Measurements from ENCODE around the gene ARHGEF4. TPM values are rescaled to one million over a fixed set of nuclear protein-coding genes. Genes with fewer than 3 reads are reported as not detected.
A peak's percentile ranks its signal among the peaks of the same experiment; 100 is the strongest.

The ARHGEF4 gene
- total RNA-seq, 1 experiment from 2014 or later: 12.6 TPM

- WGBS (ENCODE audit: extremely low coverage, insufficient read length, low lambda C conversion rate): no CpG with 5 or more reads among the region's 15 CpGs
- no peak overlapping the region for H2AFZ ChIP-seq (ENCODE audit: low read length)
- H3K4me3 Mint-ChIP-seq: peak overlapping the region; percentile 6 to 64; a peak in 4 of 5 replicates
Measured at GRCh38 chr2:130966149-130966774, 129.5 kb downstream of the ARHGEF4 start.

More at GRCh38 chr2:130966149-130966774, 129.5 kb downstream of the ARHGEF4 start:
- no peak overlapping the region for H3K56ac ChIP-seq (ENCODE audit: insufficient read length, low read depth, low read length)
- H3K9ac ChIP-seq (ENCODE audit: extremely low read depth, insufficient read length, low read length): no peak overlapping the region
- Mint-ChIP-seq H3K36me3 (ENCODE audit: insufficient read depth in 1 of 3, low read depth in 3 of 3) (peaks cover 0 to 4% (median 0%) of the 10 kb centered on the region in 3 experiments; a peak in 2 of 7 replicates), H3K27me3 (ENCODE audit: low read depth) (peaks cover 53% of the 10 kb centered on the region), H3K4me1 (peaks cover 46% of the 10 kb centered on the region in 2 experiments), H3K27ac (peak overlapping the region; percentile 13 to 46 (median 27); a peak in 5 of 7 replicates), H3K9me3 (peaks cover 2 to 3% of the 10 kb centered on the region in 2 experiments; a peak in 2 of 5 replicates)
- H3K27ac ChIP-seq (ENCODE audit: insufficient read length, low read depth, low read length): peak overlapping the region; percentile 8
- no peak overlapping the region for H3T11ph ChIP-seq (ENCODE audit: low read length)
- peaks cover 10% of the 10 kb centered on the region for H3K23me2 ChIP-seq (ENCODE audit: insufficient read length, low read depth, low read length, poor library complexity, severe bottlenecking)
- H3K18ac ChIP-seq (ENCODE audit: insufficient read length, low read depth, low read length): peak overlapping the region; percentile 18
- no peak overlapping the region for H2BK120ac ChIP-seq (ENCODE audit: low read depth, low read length, poor library complexity, severe bottlenecking)
- peaks cover 17% of the 10 kb centered on the region; the same call in 1 of the 2 replicates for H3K27me3 ChIP-seq (ENCODE audit: insufficient read depth, low read length)
- no peaks in the 10 kb centered on the region for H4K20me1 ChIP-seq (ENCODE audit: control insufficient read depth, insufficient read depth, insufficient read length)
- H3K79me2 ChIP-seq (ENCODE audit: insufficient read depth, low read length): 0 out of 2 replicates have a peak, but pooled peaks cover 2% of the 10 kb centered on the region
- no peak overlapping the region for H4K5ac ChIP-seq (ENCODE audit: insufficient read length, low read depth, low read length)
- no peaks in the 10 kb centered on the region for H3K79me1 ChIP-seq (ENCODE audit: insufficient read depth, low read depth, low read length, poor library complexity, severe bottlenecking)
- no peak for DNase-seq
- H3K9me3 ChIP-seq (ENCODE audit: control insufficient read depth, low read depth, low read length): no peaks in the 10 kb centered on the region
- H3K14ac ChIP-seq (ENCODE audit: insufficient read depth, low read length): no peak overlapping the region; the same call in 1 of the 2 replicates
- H4K8ac ChIP-seq (replicated peaks; ENCODE audit: insufficient read length, low read depth, low read length): no peak overlapping the region
- no peak overlapping the region for H2AK5ac ChIP-seq (ENCODE audit: insufficient read length, low read length)
- no peak overlapping the region for H2BK5ac ChIP-seq (ENCODE audit: insufficient read length, low read length)
- no peak overlapping the region for H3K23ac ChIP-seq (ENCODE audit: insufficient read length, low read depth, low read length)
- TF ChIP-seq, protein P1, sequence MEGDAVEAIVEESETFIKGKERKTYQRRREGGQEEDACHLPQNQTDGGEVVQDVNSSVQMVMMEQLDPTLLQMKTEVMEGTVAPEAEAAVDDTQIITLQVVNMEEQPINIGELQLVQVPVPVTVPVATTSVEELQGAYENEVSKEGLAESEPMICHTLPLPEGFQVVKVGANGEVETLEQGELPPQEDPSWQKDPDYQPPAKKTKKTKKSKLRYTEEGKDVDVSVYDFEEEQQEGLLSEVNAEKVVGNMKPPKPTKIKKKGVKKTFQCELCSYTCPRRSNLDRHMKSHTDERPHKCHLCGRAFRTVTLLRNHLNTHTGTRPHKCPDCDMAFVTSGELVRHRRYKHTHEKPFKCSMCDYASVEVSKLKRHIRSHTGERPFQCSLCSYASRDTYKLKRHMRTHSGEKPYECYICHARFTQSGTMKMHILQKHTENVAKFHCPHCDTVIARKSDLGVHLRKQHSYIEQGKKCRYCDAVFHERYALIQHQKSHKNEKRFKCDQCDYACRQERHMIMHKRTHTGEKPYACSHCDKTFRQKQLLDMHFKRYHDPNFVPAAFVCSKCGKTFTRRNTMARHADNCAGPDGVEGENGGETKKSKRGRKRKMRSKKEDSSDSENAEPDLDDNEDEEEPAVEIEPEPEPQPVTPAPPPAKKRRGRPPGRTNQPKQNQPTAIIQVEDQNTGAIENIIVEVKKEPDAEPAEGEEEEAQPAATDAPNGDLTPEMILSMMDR (conservative IDR thresholded peaks at IDR 0.05): no peak
- peaks cover 3% of the 10 kb centered on the region; the same call in 1 of the 2 replicates for H3K4me1 ChIP-seq (ENCODE audit: insufficient read depth, low read length)
- H4K91ac ChIP-seq (ENCODE audit: insufficient read length, low read depth, low read length): no peak overlapping the region
- no peak overlapping the region for H2BK20ac ChIP-seq (ENCODE audit: low read depth, low read length, poor library complexity, severe bottlenecking)
- H2BK15ac ChIP-seq (ENCODE audit: low read depth, low read length): no peak overlapping the region
- no peak overlapping the region for H3K4ac ChIP-seq (ENCODE audit: low read depth, low read length)
- peak overlapping the region; percentile 11 for H3K4me2 ChIP-seq (ENCODE audit: insufficient read depth, insufficient read length, low read length)
- H2BK12ac ChIP-seq (ENCODE audit: insufficient read length, low read depth, low read length): no peak overlapping the region
